ENCODE data around the gene CHST2. TPM values are rescaled to one million over a fixed set of nuclear protein-coding genes. Genes with fewer than 3 reads are reported as not detected.
"Not testable (repeated sequence)": the region's sequence is repeated elsewhere in the genome, so short reads cannot be mapped to it uniquely, and the experiment has no call there.

CHST2 gene, protein sequence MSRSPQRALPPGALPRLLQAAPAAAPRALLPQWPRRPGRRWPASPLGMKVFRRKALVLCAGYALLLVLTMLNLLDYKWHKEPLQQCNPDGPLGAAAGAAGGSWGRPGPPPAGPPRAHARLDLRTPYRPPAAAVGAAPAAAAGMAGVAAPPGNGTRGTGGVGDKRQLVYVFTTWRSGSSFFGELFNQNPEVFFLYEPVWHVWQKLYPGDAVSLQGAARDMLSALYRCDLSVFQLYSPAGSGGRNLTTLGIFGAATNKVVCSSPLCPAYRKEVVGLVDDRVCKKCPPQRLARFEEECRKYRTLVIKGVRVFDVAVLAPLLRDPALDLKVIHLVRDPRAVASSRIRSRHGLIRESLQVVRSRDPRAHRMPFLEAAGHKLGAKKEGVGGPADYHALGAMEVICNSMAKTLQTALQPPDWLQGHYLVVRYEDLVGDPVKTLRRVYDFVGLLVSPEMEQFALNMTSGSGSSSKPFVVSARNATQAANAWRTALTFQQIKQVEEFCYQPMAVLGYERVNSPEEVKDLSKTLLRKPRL
- total RNA-seq (1 to 10 TPM; 1.5 to 3.3 (median 2.4) TPM), polyA plus RNA-seq (2.0 TPM)
- long read RNA-seq, donor 1, partial matches to known transcripts = 1 of 2 reads
- long read RNA-seq, donor 1, other reads (novel, unspliced or antisense) = 1 of 2 reads
- long read RNA-seq, donor 2, full-length matches to known transcripts = 4 of 5 reads
- long read RNA-seq, donor 2, partial matches to known transcripts = 0 of 5 reads
- long read RNA-seq, donor 2, other reads (novel, unspliced or antisense) = 1 of 5 reads
- long read RNA-seq, donor 3, partial matches to known transcripts = 0 of 5 reads
- long read RNA-seq, donor 3, other reads (novel, unspliced or antisense) = 5 of 5 reads
- long read RNA-seq, donor 4, full-length matches to known transcripts = 1 of 3 reads
- long read RNA-seq, donor 4, partial matches to known transcripts = 0 of 3 reads
- long read RNA-seq, donor 4, other reads (novel, unspliced or antisense) = 2 of 3 reads

DNA sequence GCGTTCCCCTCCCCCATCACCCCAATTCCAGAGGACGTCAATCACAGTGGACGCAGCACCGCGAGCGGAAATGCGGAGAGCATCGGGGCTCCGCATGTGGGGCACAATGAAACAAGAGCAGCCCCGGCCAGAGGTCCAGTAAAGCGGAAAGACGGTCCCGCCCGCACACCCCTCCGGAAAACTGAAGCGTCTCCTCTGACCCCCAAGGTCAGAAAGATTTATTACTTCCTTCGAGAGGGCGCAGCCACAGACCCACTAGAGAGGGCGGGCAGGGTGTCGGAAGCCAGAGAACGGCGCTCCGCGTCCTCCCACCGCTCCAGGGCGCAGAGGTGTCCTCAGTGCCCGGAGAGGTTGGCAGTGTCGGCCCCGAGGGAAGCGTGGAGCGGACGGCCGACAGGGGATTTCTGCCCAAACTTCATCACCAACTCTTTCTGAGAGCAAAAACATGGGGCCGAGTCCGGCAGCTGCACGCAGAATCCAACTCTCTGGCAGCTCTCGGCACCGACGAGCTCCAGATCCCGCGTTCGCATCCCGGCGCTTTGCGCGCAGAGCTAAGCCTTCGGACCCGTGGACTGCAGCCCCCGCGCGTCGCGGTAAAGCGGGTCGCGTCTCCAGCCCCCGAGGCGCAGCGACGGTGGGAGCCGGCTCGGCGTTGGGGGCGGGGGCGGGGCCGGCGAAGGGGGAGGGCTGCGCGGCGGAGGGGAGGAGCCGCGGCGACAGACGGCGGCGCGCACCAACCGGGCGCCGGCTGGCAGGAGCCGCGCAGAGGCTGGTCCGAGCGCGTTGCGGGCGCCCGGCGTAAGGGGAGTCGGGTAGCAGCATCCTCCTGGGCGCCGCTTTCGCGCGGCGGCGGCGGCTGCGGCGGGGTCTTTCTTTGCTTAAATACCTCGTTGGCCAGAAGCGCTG is at the start of gene CHST2:
Gene CHST2 (plus strand): TSS at position 763 of the 906 bp plus-strand sequence. CDS start 1,046 bp downstream, outside the sequence.
- peak; percentile 97 to 98 for ATAC-seq
- intact Hi-C loops (cut with DNase I) = no loop called here

DNA sequence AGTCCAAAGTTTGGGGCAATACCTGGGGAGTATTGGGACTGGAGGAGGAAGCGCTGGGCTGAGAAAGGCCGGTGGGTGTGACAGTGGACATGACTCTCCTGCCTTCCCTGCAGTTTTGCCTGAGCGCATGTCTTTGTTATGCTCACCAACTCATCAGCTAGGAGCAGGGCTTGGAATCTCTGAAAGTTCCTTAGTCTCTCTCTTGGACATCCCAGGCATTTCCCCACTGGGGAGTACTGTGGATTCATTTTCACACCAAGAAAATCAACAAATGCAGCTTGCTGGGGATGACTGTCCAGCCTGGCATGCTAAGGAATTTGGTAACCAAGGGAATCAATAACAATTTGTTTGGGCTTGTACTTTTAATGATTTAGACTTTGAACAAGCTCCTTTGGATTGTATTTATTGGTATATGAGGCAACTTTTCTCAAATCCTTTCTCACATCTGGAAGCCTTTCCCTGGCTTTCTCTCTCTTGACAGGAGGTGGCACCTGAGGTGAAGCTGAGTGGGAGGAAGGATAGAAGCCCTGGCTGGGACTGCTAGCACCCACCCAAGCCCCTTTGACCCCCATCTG is 48.5 kb upstream of the CHST2 start:
- Histone ChIP-seq H3K9me3 (ENCODE audit: control insufficient read depth, low read length) (no peaks in the 10 kb centered on the region), H3K4me3 (ENCODE audit: low read length) (no peak overlapping the region), H3K4me1 (ENCODE audit: control insufficient read depth, insufficient read depth, low read length) (no peaks in the 10 kb centered on the region), H3K27me3 (ENCODE audit: control insufficient read depth, insufficient read depth) (no peaks in the 10 kb centered on the region), H3K27ac (ENCODE audit: low read length) (no peak overlapping the region)
- intact Hi-C loops (cut with DNase I) = no loop called here
- WGBS = 69% methylated on average over 3 of the region's 3 CpGs
- DNase-seq = no peak
- ATAC-seq = no peak

More for the DNA sequence above, at the start of gene CHST2:
- no peaks in the 10 kb centered on the region for H3K4me1 ChIP-seq (ENCODE audit: control insufficient read depth, insufficient read depth, low read length)
- no peaks in the 10 kb centered on the region for H3K27me3 ChIP-seq (ENCODE audit: control insufficient read depth, insufficient read depth)
- H3K27ac ChIP-seq (ENCODE audit: low read length) = no peak within 1 kb of the TSS
- peak; percentile 76 to 89 (median 86) for DNase-seq
- under 1% methylated on average over 101 of the region's 102 CpGs for WGBS
- H3K4me3 ChIP-seq (ENCODE audit: low read length) = peak within 1 kb of the TSS; percentile 88
- H3K9me3 ChIP-seq (ENCODE audit: control insufficient read depth, low read length) = no peaks in the 10 kb centered on the region

DNA sequence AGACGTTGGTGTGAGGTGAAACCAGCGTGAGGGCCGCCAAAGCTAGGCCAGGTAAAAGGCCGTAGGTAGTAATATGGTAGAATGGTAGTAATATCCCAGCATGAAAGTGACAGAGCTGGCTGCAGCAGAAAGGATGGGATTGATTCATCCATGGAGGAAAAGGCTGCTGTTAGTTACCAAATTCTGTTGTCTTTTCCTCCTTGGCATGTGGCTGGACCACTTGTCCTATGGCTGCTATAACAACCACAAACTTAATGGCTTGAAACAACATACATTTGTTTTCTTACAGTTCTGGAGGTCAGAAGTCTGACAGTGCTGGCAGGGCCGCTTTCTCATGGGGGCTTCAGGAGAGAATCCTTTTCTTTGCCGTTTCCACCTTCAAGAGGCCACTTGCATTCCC is 47.8 kb upstream of the CHST2 start:
- no peaks in the 10 kb centered on the region for H3K27me3 ChIP-seq (ENCODE audit: control insufficient read depth, insufficient read depth)
- H3K4me3 ChIP-seq (ENCODE audit: low read length) = no peak overlapping the region
- H3K4me1 ChIP-seq (ENCODE audit: control insufficient read depth, insufficient read depth, low read length) = no peaks in the 10 kb centered on the region
- intact Hi-C loops (cut with DNase I) = no loop called here
- ATAC-seq (no peak), DNase-seq (no peak)
- 93% methylated on average over 6 of the region's 6 CpGs for WGBS
- no peak overlapping the region for H3K27ac ChIP-seq (ENCODE audit: low read length)
- no peaks in the 10 kb centered on the region for H3K9me3 ChIP-seq (ENCODE audit: control insufficient read depth, low read length)

DNA sequence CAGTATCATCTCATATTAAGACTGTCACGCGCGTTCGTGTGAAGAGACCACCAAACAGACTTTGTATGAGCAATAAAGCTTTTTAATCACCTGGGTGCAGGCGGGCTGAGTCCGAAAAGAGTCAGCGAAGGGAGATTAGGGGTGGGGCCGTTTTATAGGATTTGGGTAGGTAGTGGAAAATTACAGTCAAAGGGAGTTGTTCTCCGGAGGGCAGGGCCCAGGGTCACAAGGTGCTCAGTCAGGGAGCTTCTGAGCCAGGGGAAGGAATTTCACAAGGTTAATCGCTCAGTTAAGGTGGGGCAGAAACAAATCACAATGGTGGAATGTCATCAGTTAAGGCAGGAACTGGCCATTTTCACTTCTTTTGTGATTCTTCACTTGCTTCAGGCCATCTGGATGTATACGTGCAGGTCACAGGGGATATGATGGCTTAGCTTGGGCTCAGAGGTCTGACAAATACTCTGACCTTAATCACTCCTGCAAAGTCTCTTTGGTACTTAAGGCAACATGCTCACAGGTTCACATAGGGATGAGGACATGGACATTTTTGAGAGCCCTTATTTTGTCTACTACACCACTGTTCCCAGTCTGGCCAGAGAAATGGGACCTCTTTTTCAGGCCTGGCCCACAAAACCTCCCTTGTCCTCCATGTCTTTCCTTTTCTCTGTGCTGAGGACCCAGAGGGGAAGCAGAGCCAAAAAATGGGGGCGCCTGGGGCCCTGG is 47.1 kb upstream of the CHST2 start:
- H3K27me3 ChIP-seq (ENCODE audit: control insufficient read depth, insufficient read depth); H3K9me3 ChIP-seq (ENCODE audit: control insufficient read depth, low read length); intact Hi-C loops (cut with DNase I); H3K27ac ChIP-seq (ENCODE audit: low read length); ATAC-seq; DNase-seq; H3K4me3 ChIP-seq (ENCODE audit: low read length); H3K4me1 ChIP-seq (ENCODE audit: control insufficient read depth, insufficient read depth, low read length): not testable (repeated sequence)
- 93% methylated on average over 12 of the region's 12 CpGs for WGBS

DNA sequence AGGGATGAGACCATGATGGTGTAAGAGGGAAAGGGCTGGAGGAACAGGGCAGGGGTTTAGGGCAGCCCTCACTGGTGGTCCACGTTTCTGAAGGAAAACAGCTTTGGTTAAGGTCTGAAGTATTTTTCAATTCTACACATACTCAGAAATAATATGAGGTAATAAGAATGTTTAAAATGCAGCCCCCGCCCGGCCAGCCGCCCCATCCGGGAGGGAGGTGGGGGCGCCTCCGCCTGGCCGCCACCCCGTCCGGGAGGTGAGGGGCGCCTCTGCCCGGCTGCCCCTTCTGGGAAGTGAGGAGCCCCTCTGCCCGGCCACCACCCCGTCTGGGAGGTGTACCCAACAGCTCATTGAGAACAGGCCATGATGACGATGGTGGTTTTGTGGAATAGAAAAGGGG is 46.0 kb upstream of the CHST2 start:
- H3K4me3 ChIP-seq (ENCODE audit: low read length); intact Hi-C loops (cut with DNase I); H3K4me1 ChIP-seq (ENCODE audit: control insufficient read depth, insufficient read depth, low read length); H3K27ac ChIP-seq (ENCODE audit: low read length); H3K27me3 ChIP-seq (ENCODE audit: control insufficient read depth, insufficient read depth); ATAC-seq; H3K9me3 ChIP-seq (ENCODE audit: control insufficient read depth, low read length): not testable (repeated sequence)
- WGBS = 91% methylated on average over 14 of the region's 15 CpGs
- DNase-seq = peak in 1 of 3 donors; percentile 47

DNA sequence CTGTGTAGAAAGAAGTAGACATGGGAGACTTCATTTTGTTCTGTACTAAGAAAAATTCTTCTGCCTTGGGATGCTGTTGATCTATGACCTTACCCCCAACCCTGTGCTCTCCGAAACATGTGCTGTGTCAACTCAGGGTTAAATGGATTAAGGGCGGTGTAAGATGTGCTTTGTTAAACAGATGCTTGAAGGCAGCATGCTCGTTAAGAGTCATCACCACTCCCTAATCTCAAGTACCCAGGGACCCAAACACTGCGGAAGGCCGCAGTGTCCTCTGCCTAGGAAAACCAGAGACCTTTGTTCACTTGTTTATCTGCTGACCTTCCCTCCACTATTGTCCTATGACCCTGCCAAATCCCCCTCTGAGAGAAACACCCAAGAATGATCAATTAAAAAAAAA is 45.6 kb upstream of the CHST2 start:
- H3K4me1 ChIP-seq (ENCODE audit: control insufficient read depth, insufficient read depth, low read length); H3K27ac ChIP-seq (ENCODE audit: low read length); H3K4me3 ChIP-seq (ENCODE audit: low read length); ATAC-seq; DNase-seq; intact Hi-C loops (cut with DNase I); H3K9me3 ChIP-seq (ENCODE audit: control insufficient read depth, low read length); H3K27me3 ChIP-seq (ENCODE audit: control insufficient read depth, insufficient read depth): not testable (repeated sequence)
- 76% methylated on average over 5 of the region's 5 CpGs for WGBS

DNA sequence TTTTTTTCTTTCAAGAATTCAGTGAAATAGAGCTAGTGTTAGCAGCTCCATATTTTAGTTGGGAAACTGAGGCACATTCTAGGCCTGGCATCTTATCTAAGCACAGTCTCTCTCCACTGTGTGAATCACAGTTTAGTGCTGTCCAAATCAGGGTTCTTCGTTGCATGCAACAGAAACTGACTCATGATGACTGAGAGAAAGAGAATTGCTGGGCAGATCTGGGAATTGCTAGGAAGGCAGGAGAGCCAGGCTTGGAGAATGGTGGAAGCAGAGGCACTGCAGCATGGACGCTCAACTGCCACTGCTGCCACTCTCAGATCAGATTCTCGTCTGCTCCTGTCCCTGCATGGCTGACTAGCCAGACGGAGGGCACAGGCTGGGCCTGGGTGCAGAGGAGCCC is 40.7 kb upstream of the CHST2 start:
- Histone ChIP-seq H3K9me3 (ENCODE audit: control insufficient read depth, low read length) (no peaks in the 10 kb centered on the region), H3K27ac (ENCODE audit: low read length) (no peak overlapping the region), H3K4me1 (ENCODE audit: control insufficient read depth, insufficient read depth, low read length) (no peaks in the 10 kb centered on the region), H3K27me3 (ENCODE audit: control insufficient read depth, insufficient read depth) (no peaks in the 10 kb centered on the region), H3K4me3 (ENCODE audit: low read length) (no peak overlapping the region)
- intact Hi-C loops (cut with DNase I) = no loop called here
- DNase-seq (no peak), ATAC-seq (no peak)
- 78% methylated on average over 4 of the region's 4 CpGs for WGBS

DNA sequence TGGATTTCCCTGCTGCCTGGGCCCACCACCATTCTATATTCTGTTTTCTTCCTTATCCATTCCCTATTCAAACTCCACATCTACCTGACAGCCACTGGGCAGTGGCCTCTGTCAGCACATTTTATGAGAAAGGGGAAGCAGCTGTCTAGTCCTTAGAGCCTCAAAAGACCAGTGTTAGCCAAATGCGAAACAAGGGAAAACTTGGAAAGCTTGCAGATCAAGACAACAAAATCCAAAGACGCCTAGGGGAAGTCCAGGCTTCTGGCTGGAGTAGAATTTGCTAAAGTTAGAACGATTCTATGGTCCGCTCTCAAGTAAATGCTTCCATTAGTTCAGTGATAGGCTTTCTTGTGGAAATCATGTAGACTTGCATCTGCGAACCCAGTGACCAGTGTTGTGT is 39.4 kb upstream of the CHST2 start:
- no peak for ATAC-seq
- H3K27me3 ChIP-seq (ENCODE audit: control insufficient read depth, insufficient read depth) = no peaks in the 10 kb centered on the region
- 85% methylated on average over 5 of the region's 5 CpGs for WGBS
- DNase-seq = no peak
- H3K27ac ChIP-seq (ENCODE audit: low read length) = no peak overlapping the region
- H3K4me3 ChIP-seq (ENCODE audit: low read length) = no peak overlapping the region
- intact Hi-C loops (cut with DNase I) = no loop called here
- H3K4me1 ChIP-seq (ENCODE audit: control insufficient read depth, insufficient read depth, low read length) = no peaks in the 10 kb centered on the region
- H3K9me3 ChIP-seq (ENCODE audit: control insufficient read depth, low read length) = no peaks in the 10 kb centered on the region

DNA sequence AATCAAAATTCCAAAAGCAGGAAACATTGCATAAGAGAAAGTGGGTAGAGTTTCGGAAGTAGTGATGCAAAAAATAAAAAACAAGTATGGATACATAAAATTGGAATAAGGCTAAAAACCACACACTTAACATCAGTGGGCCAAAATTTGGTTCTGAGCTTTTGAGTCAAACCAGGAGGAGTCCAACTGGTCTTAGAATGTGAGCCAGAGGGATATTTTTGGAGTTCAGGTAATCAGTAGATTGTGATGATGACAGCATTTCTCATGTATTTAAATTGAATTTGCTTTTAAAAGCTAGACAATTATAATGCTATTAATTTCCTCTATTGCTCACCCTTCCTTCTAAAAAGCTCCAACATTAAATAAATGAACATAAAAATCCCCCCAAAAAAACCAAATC is 38.2 kb upstream of the CHST2 start:
- WGBS = 89% methylated on average over 1 of the region's 1 CpG
- DNase-seq (no peak), ATAC-seq (no peak)

More for the DNA sequence above, 38.2 kb upstream of the CHST2 start:
- Histone ChIP-seq H3K27ac (ENCODE audit: low read length) (no peak overlapping the region), H3K4me1 (ENCODE audit: control insufficient read depth, insufficient read depth, low read length) (no peaks in the 10 kb centered on the region), H3K27me3 (ENCODE audit: control insufficient read depth, insufficient read depth) (no peaks in the 10 kb centered on the region), H3K9me3 (ENCODE audit: control insufficient read depth, low read length) (no peaks in the 10 kb centered on the region), H3K4me3 (ENCODE audit: low read length) (no peak overlapping the region)
- intact Hi-C loops (cut with DNase I) = no loop called here

Measured in right cardiac atrium (tissue), 5 donors.